GM04504 (cell line): ENCODE data around the gene RNF167.

Experiments
- DNase-seq: peaks from one replicate; pipeline ENCODE4 v3.0.0-alpha.2; 2012; ENCODE audit warnings: low read depth

RNF167 gene

GRCh38 chr17:4953451-4953961, 13.4 kb downstream of the RNF167 start:
- DNase-seq, result no peak

- no peak for DNase-seq
Observed at GRCh38 chr17:4955091-4955490, 15.0 kb downstream of the RNF167 start.

- no peak for DNase-seq
Observed at GRCh38 chr17:4956493-4957061, 16.5 kb downstream of the RNF167 start.

DNA sequence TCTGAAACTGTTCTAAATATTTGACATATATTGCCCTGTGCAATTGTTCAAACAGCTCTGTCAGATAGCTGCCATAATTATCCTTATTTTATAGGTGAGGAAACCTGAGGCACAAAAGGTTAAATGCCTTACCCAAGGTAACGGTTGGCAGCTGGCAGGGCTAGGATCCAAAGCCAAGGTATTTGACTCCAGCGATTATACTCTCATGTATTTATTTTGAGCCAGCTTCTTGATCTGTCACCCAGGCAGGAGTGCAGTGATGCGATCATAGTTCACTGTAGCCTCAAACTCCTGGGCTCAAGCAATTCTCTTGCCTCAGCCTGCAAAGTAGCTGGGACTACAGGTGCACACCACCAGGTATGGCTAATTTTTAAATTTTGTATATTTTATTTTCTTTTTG, 18.0 kb downstream of the RNF167 start:
- no peak for DNase-seq

GRCh38 chr17:4959261-4959965, 19.3 kb downstream of the RNF167 start:
- DNase-seq, result no peak

DNA sequence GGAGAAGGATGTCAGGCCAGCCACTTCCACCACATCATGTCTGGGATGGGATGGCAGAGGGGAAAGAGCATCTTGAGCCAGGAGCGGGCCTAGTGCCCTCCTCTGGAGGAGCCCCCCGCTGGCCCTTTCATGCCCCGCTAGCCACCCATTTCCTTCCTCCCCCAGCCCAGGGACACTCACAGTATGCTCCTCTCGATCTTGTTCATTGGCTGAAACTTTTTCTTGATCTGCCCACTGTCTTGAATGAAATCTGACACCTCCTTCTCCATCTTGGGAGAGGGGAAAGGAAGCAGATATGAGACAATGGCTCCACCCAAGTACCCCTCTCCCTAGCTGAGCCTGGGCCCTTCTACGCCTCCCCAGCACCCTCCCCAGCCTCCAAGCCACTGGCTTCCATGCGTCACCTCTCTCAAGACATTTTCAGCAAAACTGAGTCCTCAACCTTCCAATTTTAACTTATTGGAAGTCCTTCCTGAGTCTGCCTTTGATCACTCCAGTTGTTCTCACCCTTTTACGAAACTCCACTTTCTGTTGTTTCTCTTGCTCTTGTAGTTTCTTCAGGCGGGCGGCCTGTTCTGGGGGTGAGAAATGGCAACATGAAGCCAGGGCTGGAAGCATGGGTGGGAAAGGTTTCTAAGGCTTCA, 20.3 kb downstream of the RNF167 start:
- DNase-seq, result no peak

DNA sequence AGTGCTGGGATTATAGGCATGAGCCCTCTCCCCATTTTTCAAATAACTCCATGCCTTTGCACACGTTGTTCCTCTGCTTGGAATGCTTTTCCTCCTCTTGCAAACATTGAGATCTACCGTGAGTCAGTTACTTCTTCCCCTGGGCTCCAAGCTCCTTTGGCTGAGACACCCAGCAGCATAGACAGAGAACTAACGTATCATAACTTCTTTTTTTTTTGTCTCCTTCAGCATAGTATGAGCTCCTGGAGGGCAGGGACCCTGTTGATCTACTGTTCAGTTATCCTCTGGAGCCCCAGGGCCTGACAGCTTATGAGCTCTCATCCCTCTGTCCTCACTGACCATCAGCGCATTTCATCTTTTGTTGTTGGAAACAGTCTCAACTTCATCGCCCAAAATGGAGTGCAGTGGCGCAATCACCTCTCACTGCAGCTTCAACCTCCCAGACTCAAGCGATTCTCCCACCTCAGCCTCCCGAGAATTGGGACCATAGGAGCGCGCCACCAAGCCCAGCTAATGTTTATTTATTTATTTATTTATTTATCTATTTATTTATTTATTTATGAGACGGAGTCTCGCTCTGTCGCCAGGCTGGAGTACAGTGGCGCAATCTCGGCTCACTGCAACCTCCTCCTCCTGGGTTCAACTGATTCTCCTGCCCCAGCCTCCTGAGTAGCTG, 25.4 kb downstream of the RNF167 start:
- no peak for DNase-seq

DNA sequence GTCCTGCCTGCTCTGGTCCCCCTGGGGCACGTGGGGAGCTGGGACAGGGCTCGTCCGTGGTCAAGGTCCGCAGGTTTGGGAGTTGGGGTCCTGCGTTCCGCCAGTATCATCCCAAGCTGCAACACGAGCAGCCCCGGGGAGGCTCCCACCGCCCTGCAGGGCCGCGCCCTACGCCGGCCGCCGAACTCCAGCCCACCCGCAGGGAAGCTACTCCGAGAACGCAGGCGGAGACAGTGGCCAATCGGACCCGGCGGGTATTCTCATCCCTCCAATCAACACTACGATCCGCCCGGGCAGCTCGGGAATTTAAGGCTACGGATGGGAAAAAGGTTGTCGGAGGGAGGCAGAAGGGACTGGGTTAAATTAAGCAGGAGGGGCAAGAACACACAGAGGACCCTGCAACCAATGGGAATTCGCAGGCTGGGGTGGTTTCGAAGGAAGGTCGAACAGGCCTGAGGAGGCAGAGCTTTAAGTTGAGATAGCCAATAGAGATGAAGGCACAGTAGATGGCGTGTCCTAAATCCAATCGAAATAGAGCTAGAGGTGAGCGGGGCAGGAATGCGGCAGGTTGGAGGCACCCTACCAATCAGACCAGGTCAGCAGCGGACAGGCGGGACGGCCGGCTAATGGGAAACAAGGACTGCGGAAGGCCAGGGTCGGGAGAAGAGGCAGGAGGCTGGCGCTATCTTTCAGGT, 26.9 kb downstream of the RNF167 start:
- DNase-seq, result peak; percentile 100

- peak; percentile 95 for DNase-seq
Observed at GRCh38 chr17:4967539-4968485, 27.7 kb downstream of the RNF167 start, which contains the start of gene SPAG7. SPAG7 (minus strand) TSS chr17:4967817; CDS start chr17:4967804, 13 bp downstream.

DNA sequence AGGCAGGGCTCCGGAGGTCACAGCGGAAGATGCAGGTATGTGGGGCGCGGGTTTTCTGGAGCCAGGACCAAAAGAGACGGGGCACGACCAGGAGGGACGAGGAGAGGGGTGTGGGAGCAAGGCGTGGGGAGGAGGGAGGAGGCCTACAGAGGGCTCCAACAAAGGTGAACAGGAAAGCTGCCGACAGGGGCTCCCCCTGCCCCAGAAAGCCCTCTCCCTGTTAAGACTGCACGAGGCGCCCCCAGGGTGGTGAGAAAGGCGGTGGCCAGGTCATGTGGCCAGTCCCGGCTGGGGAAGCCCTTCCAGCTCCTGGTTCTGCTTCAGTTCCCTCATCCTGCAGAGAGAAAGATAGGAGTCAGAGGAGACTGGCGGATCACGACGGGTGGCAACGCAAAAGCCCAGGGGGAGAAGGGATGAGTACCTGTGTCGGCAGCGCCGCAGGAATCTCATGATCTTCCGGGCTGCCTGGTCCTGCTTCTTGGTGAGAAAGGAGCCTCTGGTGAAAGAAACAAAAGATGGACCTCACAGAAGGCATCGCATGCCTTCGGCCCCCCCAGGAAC, 28.5 kb downstream of the RNF167 start:
- no peak for DNase-seq

DNA sequence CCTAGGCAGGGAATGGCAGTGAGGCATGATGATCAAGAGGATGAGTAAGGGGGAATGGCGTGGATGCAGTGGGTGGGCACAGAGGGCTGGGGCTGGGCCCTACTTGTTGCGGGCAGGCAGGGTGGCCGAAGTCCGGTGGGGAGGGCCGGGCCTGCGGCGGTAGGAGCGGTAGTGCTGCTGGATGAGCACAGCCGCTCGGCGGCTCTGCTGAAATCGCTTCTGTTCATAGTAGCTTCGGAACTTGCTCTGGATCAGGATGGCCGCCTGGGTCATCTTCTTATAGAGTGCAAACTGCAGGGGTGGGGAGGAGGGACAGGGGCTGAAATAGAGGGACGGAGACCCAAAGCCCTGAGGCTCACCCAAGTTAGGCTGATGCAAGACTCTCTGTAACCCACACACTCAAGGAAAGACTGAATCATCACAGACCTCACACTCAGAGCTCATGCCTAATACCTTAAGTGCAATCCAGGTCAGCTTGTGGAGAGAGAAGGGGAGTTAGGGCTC, 29.0 kb downstream of the RNF167 start:
- no peak for DNase-seq

DNA sequence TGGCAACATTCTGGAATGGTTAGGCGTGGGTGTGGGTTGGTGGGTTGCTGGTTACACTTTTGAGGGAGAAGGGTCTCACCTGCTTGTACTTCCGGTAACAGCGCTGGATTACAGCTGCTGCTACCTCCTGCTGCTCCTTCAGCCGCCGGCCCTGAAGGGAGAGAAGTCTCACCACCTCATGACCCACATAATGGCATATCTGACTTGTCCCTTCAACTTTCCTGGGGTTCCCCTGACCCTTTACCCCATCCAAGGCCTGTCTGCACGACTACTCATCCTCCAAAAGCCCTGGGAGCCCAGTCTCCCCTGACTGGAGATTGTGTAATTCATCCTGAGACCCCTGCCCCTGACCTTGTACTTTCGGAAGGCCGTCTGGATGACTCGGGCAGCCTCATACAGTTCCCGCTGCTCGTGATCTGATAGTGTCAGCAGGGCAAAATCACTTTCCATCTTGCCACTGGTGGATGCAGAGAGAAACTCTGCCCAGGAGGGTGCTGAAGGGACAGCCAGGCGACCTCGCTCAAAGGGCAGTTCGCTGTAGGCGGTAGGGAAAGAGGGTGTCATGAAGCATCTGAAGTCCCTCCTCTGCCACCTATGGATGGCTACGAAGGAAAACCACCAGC, 29.6 kb downstream of the RNF167 start:
- DNase-seq, result no peak

DNA sequence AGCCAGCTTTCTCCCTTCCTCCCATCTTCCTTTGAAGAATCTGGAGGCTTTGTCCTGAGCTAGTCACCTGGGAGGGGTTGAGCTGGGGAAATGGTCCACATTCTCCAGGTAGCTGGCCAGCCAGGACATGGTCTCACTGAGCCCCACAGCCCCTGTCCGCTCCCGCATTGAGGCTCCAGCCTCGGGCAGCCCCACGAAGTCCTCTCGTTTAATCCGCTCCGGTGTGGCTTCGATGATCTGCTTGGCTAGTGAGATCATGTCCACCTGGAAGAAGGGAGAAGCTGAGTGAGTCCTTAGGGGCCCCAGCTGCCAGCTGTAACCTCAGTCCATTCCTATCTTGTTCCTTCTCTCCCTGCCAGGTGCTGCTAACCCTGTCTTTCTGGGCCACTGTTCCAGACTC, 30.2 kb downstream of the RNF167 start:
- DNase-seq, result no peak

DNA sequence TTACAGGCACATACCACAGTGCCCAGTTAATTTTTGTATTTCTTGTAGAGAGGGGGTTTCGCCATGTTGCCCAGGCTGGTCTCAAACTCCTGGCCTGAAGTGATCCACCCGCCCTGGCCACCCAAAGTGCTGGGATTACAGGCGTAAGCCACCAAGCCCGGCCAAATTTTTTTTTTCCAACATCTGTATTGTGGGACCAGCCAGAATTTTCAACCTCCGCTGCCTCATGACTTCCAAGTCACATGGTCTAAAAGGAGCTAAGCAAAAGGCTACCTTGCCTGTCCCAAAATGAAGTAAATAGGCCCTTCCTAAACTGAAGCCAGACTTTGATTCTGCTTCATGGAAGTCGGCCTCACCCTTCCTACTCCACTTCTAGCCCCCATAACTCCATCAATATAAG, 31.8 kb downstream of the RNF167 start:
- DNase-seq, result no peak

GRCh38 chr17:4972322-4972721, 32.3 kb downstream of the RNF167 start:
- no peak for DNase-seq

DNA sequence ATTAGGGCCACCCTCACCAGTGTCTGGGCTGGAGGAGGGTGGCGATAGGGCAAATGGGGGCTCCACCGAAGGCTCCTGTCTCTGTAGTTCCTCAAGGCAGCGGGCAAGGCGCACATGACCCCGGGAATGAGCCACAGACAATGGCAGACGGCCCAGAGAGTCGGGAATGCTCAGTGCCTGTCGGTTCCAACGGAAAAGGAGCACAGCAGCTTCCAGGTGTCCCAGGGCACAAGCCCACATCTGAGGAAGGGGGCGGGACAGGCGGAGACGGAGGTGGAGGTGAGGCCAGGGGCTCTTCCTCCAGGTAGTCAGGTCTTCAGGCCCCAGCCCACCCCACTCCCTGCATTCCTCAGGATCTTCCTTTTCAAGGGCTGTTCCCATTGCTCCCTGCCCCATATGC, 32.7 kb downstream of the RNF167 start:
- no peak for DNase-seq

GRCh38 chr17:4973256-4974114, 33.4 kb downstream of the RNF167 start:
- DNase-seq, result no peak

GRCh38 chr17:4974115-4974670, 34.1 kb downstream of the RNF167 start:
- no peak for DNase-seq

- DNase-seq, result no peak
Observed at GRCh38 chr17:4978726-4979125, 38.7 kb downstream of the RNF167 start.
